HL-60 (cell line): ENCODE measurements around the gene IQSEC3.
A peak's percentile ranks its signal among the peaks of the same experiment; 100 is the strongest.

Experiments used
- GABPA ChIP-seq: IDR thresholded peaks from 2 replicates; pipeline ENCODE4 v1.6.1; 2012; ENCODE audit warnings: low read depth
- POLR2AphosphoS5 ChIP-seq: IDR thresholded peaks from 2 replicates; pipeline ENCODE4 v1.6.1; 2012; ENCODE audit warnings: low read depth
- SPI1 ChIP-seq: IDR thresholded peaks from 2 replicates; pipeline ENCODE4 v1.6.1; 2012; ENCODE audit warnings: low read depth, mild to moderate bottlenecking, borderline replicate concordance
- TF ChIP-seq, protein P1 (sequence below): IDR thresholded peaks from one replicate; pipeline ENCODE4 v1.5.1; 2011; ENCODE audit warnings: low read length, control low read depth, inconsistent platforms; ENCODE audit not compliant: insufficient read depth
- TF ChIP-seq, protein P2 (sequence below): IDR thresholded peaks from 2 replicates; pipeline ENCODE4 v1.6.1; 2012; ENCODE audit warnings: low read depth; ENCODE audit not compliant: insufficient replicate concordance

GRCh38 chr12:121647-122046, 55.1 kb downstream of the IQSEC3 start:
- TF ChIP-seq, protein P1, sequence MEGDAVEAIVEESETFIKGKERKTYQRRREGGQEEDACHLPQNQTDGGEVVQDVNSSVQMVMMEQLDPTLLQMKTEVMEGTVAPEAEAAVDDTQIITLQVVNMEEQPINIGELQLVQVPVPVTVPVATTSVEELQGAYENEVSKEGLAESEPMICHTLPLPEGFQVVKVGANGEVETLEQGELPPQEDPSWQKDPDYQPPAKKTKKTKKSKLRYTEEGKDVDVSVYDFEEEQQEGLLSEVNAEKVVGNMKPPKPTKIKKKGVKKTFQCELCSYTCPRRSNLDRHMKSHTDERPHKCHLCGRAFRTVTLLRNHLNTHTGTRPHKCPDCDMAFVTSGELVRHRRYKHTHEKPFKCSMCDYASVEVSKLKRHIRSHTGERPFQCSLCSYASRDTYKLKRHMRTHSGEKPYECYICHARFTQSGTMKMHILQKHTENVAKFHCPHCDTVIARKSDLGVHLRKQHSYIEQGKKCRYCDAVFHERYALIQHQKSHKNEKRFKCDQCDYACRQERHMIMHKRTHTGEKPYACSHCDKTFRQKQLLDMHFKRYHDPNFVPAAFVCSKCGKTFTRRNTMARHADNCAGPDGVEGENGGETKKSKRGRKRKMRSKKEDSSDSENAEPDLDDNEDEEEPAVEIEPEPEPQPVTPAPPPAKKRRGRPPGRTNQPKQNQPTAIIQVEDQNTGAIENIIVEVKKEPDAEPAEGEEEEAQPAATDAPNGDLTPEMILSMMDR: no peak
- no peak for TF ChIP-seq POLR2AphosphoS5
- TF ChIP-seq, protein P2, sequence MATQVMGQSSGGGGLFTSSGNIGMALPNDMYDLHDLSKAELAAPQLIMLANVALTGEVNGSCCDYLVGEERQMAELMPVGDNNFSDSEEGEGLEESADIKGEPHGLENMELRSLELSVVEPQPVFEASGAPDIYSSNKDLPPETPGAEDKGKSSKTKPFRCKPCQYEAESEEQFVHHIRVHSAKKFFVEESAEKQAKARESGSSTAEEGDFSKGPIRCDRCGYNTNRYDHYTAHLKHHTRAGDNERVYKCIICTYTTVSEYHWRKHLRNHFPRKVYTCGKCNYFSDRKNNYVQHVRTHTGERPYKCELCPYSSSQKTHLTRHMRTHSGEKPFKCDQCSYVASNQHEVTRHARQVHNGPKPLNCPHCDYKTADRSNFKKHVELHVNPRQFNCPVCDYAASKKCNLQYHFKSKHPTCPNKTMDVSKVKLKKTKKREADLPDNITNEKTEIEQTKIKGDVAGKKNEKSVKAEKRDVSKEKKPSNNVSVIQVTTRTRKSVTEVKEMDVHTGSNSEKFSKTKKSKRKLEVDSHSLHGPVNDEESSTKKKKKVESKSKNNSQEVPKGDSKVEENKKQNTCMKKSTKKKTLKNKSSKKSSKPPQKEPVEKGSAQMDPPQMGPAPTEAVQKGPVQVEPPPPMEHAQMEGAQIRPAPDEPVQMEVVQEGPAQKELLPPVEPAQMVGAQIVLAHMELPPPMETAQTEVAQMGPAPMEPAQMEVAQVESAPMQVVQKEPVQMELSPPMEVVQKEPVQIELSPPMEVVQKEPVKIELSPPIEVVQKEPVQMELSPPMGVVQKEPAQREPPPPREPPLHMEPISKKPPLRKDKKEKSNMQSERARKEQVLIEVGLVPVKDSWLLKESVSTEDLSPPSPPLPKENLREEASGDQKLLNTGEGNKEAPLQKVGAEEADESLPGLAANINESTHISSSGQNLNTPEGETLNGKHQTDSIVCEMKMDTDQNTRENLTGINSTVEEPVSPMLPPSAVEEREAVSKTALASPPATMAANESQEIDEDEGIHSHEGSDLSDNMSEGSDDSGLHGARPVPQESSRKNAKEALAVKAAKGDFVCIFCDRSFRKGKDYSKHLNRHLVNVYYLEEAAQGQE: peak; percentile 80
- TF ChIP-seq SPI1: no peak
- TF ChIP-seq GABPA: no peak
